HG03378 (cell line): ENCODE results near the gene RAB11FIP3.
"Not testable (repeated sequence)": the region's sequence is repeated elsewhere in the genome, so short reads cannot be mapped to it uniquely, and the experiment has no call there.

Experiments
- ATAC-seq: cut with Tn5 transposase; IDR thresholded peaks from one replicate; pipeline ENCODE4 v1.9.1; 2021; ENCODE audit warnings: mild to moderate bottlenecking, moderate library complexity; ENCODE audit not compliant: unreplicated experiment

RAB11FIP3 gene

GRCh38 chr16:491220-491919 lies 65.9 kb downstream of the RAB11FIP3 start:
- no peak for ATAC-seq

GRCh38 chr16:492211-492875 lies 66.9 kb downstream of the RAB11FIP3 start:
- no peak for ATAC-seq

DNA sequence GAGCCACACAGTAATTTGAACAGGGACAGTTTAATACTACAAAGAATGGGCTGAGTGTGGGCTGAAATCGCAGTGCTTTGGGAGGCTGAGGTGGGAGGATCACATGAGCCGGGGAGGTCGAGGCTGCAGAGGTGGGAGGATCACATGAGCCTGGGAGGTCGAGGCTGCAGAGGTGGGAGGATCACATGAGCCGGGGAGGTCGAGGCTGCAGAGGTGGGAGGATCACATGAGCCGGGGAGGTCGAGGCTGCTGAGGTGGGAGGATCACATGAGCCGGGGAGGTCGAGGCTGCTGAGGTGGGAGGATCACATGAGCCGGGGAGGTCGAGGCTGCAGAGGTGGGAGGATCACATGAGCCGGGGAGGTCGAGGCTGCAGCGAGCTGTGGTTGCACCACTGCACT lies 69.2 kb downstream of the RAB11FIP3 start:
- ATAC-seq: not testable (repeated sequence)

DNA sequence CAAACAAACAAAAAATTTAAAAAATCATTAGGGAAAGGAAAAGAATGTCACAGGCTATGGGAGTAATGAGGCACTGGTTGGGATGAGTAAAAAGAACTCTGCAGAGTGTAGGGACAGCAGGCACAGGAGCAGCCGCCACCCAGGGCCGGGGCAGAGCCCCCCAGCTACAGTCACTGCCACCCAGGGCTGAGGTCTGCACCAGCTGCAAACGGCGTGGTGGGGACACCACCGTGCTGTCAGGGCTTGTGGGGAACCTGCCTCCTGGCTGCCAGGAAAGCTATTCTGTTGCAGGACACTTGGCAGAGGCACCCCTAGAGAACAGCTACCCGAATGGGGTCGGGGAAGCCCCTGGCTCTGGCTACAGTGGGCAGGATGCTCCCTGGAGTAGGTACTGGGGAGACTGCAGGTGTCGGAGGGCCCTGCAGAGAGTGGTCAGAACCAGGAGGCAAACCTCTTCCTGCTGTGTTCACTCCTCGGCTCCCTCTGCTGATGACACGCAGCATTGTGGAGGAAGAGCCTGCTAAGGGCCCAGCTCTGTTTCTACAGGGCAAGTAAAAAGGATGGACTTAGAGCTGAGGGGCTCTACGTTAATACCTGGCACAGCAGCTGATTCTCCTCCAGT lies 69.8 kb downstream of the RAB11FIP3 start:
- ATAC-seq: no peak

GRCh38 chr16:496097-496886 lies 70.8 kb downstream of the RAB11FIP3 start:
- no peak for ATAC-seq

DNA sequence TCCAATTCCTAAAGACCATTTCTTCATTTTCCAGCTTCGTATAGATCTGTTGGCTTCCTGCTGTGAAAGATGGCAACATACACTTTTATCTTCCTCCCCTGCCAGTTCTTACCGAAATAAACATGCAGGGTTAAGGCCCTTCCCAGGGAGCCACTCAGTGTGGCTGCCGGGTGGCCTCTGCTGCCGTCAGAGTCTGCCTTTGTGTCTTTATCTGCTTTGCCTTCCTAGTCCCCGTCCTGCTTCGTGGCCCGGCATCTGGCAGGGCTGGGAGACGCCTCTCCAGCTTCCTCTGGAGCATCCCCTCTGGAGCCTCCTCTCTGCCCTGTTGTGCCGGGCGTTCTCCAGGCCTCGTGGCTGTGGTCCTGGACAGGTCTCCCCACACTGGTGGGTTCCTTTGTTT lies 71.8 kb downstream of the RAB11FIP3 start:
- no peak for ATAC-seq

GRCh38 chr16:499924-500323 lies 74.5 kb downstream of the RAB11FIP3 start:
- ATAC-seq: no peak

- no peak for ATAC-seq
Measured at GRCh38 chr16:500709-501108, 75.3 kb downstream of the RAB11FIP3 start.

DNA sequence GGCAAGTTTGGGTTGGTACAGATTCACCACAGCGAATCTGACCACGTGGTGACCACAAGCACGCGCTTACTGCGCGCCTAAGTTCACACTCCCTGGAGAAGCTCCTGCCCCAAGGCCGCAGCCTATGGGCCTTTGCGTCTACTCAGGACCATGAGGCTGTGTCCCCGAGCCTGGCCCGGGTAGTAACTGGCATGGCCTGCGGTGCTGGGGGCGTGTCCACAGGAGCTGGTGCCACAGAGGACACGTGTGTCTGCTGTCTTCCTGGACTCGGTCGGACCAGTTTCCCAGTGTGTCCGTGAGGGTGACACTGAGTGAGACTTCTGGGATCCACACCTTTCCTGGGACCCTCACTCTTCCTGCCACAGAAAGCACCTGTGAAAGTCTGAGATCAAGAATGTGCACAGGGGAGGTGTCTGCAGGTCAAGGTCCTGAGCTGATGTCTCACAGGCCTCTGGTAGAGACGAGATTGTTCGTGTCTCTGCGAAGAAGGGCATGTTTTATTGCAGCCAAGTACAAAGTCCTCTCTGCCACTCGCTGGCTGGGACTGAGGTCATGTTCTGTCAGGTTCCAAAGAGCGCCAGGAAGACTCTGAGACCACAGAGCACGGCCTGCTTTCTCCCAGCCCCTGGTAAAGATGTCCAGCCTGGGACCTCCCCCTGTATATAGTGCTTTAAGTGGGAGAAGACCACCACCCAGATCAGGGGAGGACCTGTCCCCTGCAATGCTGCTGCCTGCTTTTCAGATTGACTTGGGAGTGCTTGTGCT lies 76.9 kb downstream of the RAB11FIP3 start:
- no peak for ATAC-seq

DNA sequence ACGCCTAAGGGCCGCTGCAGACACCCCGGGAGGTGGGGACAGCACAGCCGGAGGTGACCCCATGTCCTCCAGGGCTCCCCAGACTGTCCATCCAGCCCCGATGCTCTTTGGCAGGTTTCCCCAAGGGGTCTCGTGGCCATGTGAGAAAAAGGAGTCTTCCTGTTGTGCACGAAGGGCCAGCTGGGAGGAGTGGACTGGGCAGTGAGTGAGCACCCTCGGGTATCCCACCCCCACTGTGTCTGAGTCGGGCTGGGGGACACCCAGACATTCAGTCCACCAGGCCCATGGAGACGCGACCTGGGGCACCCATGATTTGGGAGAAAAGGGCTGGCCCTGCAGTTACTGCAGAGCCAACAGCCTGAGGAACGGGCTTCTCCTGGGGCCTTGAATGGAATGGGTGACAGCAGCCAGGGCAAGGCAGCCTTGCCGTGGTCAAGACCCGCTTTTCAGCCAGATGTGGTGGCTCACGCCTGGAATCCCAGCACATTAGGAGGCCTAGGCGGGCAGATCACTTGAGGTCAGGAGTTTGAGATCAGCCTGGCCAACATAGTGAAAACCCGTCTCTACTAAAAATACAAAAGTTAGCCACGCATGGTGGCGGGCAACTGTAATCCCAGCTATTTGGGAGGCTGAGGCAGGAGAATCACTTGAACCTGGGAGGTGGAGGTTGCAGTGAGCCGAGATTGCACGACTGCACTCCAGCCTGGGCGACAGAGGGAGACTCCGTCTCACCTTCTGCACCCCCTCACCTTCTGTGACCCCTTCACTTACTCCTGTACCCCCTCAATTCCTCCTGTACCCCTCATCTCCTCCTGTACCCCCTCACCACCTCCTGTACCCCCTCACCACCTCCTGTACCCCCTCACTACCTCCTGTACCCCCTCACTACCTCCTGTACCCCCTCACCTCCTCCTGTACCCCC lies 78.0 kb downstream of the RAB11FIP3 start:
- no peak for ATAC-seq

- ATAC-seq: no peak
Measured at GRCh38 chr16:505479-506245, 80.2 kb downstream of the RAB11FIP3 start.

GRCh38 chr16:506246-506546 lies 80.7 kb downstream of the RAB11FIP3 start:
- ATAC-seq: no peak

DNA sequence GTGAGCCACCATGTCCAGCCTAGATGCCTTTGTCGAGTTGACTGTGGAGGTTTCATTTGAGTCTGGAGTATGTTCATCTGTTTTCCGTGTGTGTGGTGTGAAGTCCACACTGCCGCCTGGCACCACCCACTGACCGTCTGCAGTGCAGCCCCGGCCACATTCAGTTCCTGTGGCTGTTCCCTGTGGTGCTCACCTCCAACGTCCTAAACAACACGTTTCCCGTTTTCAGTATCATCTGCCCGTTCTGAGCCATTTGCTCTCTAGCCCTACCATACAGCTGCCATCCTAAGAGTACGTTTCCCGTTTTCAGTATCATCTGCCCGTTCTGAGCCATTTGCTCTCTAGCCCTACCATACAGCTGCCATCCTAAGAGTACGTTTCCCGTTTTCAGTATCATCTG lies 82.1 kb downstream of the RAB11FIP3 start:
- not testable (repeated sequence) for ATAC-seq

DNA sequence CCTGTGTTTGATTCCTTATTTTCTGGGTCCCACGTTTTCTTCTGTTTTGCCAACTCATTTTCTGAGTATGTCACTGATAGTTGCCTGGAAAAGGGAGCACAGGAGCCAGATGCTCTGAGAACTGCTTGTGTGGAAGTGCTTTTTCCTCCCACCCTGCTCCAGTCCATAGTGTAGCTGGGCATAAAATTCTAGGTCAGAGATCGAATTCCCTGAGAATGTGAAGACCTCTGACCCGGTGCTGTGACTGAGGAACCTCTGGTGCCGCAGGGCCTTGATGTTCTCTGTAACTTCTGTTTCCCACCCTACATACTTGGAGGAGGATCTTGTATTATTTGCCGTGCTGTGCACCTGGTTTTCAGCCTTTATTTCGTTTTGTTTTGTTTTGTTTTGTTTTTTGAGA lies 82.5 kb downstream of the RAB11FIP3 start:
- ATAC-seq: no peak

DNA sequence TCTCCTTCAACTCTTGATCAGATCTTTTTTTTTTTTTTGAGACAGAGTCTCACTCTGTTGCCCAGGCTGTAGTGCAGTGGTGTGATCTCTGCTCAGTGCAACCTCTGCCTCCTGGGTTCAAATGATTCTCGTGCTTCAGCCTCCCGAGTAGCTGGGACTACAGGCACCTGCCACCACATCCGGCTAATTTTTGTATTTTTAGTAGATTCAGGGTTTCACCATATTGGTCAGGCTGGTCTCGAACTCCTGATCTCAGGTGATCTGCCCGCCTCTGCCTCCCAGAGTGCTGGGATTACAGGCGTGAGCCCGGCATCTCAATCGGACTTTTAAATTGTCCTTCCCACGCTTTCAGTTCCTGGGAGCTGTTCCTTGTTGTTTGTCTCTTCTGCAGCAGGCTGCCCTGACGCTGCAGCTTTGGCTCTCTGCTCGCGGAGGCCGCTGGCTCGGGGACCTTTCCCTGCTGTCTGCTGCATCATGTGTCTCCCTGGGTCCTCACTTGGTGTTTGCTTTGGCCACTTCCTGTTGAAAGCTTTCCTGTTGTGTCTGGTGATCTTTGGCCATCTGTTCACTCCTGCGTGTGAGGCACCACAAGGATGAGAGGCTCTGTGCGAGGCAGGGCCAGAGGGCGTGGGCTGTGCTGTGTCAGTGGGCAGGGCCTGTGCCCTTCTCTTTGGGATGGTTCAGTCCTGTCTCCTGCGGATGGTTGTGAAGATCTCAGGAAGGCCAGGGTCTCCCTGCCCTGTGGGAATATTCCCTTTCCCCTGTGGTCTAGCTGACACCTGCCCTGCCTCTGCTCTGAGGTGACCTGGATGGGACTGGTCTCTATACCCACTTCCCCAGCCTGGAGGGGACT lies 83.7 kb downstream of the RAB11FIP3 start:
- ATAC-seq: no peak

- no peak for ATAC-seq
Measured at GRCh38 chr16:510066-510825, 84.8 kb downstream of the RAB11FIP3 start.

- no peak for ATAC-seq
Measured at GRCh38 chr16:512802-513201, 87.4 kb downstream of the RAB11FIP3 start.
